GM23338 (cell line): Measurements from ENCODE around the gene NSRP1.

Experiments used
- CREB1 ChIP-seq: fragments of 250-450 bp; sonication (Bioruptor Pico); IDR thresholded peaks from 2 replicates; pipeline ENCODE4 v1.5.0; 2020; ENCODE audit warnings: low read depth, mild to moderate bottlenecking, moderate library complexity
- CTCF ChIP-seq, 2 experiments: fragments of 200-600 bp in 1 of 2; sonication (generic) in 1 of 2; conservative IDR thresholded peaks; 2 replicates each; pipeline versions ENCODE4 v1.5.1 to v1.6.1; 2016 to 2017; ENCODE audit warnings: antibody characterized with exemption in 2 of 2, low read depth in 2 of 2, mild to moderate bottlenecking in 2 of 2, moderate library complexity in 1 of 2
- ETS1 ChIP-seq: IDR thresholded peaks from 2 replicates; pipeline ENCODE4 v1.6.1; 2016; ENCODE audit warnings: antibody characterized with exemption
- EZH2 ChIP-seq: fragments of 200-600 bp; sonication (generic); IDR thresholded peaks from one replicate; pipeline ENCODE4 v1.8.0; 2017; ENCODE audit warnings: antibody characterized with exemption, mild to moderate bottlenecking, low read depth; ENCODE audit not compliant: unreplicated experiment
- EZH2phosphoT487 ChIP-seq: fragments of 200-600 bp; sonication (generic); IDR thresholded peaks from one replicate; pipeline ENCODE4 v1.8.1; 2018; ENCODE audit warnings: antibody characterized with exemption; ENCODE audit not compliant: unreplicated experiment
- JUNB ChIP-seq: IDR thresholded peaks from one replicate; pipeline ENCODE4 v1.6.1; 2016; ENCODE audit warnings: antibody characterized with exemption; ENCODE audit not compliant: unreplicated experiment
- POLR2AphosphoS5 ChIP-seq: IDR thresholded peaks from 2 replicates; pipeline ENCODE4 v1.6.1; 2016; ENCODE audit warnings: antibody characterized with exemption, low read depth
- REST ChIP-seq: IDR thresholded peaks from one replicate; pipeline ENCODE4 v1.6.1; 2018; ENCODE audit warnings: antibody characterized with exemption; ENCODE audit not compliant: unreplicated experiment
- STAT1 ChIP-seq: IDR thresholded peaks from one replicate; pipeline ENCODE4 v1.6.1; 2016; ENCODE audit warnings: antibody characterized with exemption; ENCODE audit not compliant: unreplicated experiment
- ZNF331 ChIP-seq: fragments of 250-450 bp; sonication (Bioruptor Pico); IDR thresholded peaks from 2 replicates; pipeline ENCODE4 v1.5.0; 2020; ENCODE audit warnings: low read depth, mild to moderate bottlenecking, moderate library complexity

- TF ChIP-seq CTCF (conservative IDR thresholded peaks at IDR 0.05; ENCODE audit: low read depth in 2 of 2) = no peak
- no peak for TF ChIP-seq POLR2AphosphoS5
- no peak for TF ChIP-seq EZH2
- TF ChIP-seq EZH2phosphoT487 = no peak
- TF ChIP-seq STAT1 = no peak
- no peak for TF ChIP-seq ZNF331 (CRISPR knock-in tag)
- no peak for TF ChIP-seq REST
- TF ChIP-seq ETS1 = no peak
- no peak for TF ChIP-seq JUNB
- no peak for TF ChIP-seq CREB1
Measured at GRCh38 chr17:30228011-30228410, 111.4 kb downstream of the NSRP1 start.
